ENCODE results near the gene APPL2.

DNA sequence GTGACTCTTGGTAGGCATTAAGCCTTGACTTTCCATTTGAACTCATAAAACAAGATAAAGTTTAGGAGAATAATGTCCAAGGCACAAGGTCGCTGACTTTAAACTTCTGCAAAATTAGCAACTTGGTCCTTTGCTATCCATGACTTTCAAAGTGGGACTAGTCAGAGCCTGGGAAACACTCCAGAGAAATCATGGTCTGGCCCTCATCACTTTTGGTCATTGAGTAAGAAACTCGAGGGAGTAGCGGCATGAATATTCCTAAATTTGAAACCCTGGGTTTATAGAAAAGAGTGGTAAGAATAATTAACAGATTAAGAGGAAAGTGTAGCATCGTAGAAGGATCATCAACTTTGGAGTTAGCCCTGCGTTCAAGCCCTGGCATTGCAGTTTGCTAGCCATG is 16.9 kb upstream of the APPL2 start:
- TF ChIP-seq, protein P1, sequence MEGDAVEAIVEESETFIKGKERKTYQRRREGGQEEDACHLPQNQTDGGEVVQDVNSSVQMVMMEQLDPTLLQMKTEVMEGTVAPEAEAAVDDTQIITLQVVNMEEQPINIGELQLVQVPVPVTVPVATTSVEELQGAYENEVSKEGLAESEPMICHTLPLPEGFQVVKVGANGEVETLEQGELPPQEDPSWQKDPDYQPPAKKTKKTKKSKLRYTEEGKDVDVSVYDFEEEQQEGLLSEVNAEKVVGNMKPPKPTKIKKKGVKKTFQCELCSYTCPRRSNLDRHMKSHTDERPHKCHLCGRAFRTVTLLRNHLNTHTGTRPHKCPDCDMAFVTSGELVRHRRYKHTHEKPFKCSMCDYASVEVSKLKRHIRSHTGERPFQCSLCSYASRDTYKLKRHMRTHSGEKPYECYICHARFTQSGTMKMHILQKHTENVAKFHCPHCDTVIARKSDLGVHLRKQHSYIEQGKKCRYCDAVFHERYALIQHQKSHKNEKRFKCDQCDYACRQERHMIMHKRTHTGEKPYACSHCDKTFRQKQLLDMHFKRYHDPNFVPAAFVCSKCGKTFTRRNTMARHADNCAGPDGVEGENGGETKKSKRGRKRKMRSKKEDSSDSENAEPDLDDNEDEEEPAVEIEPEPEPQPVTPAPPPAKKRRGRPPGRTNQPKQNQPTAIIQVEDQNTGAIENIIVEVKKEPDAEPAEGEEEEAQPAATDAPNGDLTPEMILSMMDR (IDR thresholded peaks at IDR 0.05; ENCODE audit: poor library complexity, severe bottlenecking), result no peak
- TF ChIP-seq RAD21 (conservative IDR thresholded peaks at IDR 0.05) (no peak), POLR2AphosphoS5 (IDR thresholded peaks at IDR 0.05) (no peak), EZH2 (IDR thresholded peaks at IDR 0.05; ENCODE audit: borderline replicate concordance, insufficient read depth, low read length, poor library complexity, severe bottlenecking) (no peak), EP300 (conservative IDR thresholded peaks at IDR 0.05; ENCODE audit: poor library complexity, severe bottlenecking) (no peak), TAF1 (IDR thresholded peaks at IDR 0.05; ENCODE audit: low read depth) (no peak), SMC3 (conservative IDR thresholded peaks at IDR 0.05; ENCODE audit: poor library complexity) (no peak), MXI1 (conservative IDR thresholded peaks at IDR 0.05; ENCODE audit: poor library complexity, severe bottlenecking) (no peak)
- TF ChIP-seq, protein P2, sequence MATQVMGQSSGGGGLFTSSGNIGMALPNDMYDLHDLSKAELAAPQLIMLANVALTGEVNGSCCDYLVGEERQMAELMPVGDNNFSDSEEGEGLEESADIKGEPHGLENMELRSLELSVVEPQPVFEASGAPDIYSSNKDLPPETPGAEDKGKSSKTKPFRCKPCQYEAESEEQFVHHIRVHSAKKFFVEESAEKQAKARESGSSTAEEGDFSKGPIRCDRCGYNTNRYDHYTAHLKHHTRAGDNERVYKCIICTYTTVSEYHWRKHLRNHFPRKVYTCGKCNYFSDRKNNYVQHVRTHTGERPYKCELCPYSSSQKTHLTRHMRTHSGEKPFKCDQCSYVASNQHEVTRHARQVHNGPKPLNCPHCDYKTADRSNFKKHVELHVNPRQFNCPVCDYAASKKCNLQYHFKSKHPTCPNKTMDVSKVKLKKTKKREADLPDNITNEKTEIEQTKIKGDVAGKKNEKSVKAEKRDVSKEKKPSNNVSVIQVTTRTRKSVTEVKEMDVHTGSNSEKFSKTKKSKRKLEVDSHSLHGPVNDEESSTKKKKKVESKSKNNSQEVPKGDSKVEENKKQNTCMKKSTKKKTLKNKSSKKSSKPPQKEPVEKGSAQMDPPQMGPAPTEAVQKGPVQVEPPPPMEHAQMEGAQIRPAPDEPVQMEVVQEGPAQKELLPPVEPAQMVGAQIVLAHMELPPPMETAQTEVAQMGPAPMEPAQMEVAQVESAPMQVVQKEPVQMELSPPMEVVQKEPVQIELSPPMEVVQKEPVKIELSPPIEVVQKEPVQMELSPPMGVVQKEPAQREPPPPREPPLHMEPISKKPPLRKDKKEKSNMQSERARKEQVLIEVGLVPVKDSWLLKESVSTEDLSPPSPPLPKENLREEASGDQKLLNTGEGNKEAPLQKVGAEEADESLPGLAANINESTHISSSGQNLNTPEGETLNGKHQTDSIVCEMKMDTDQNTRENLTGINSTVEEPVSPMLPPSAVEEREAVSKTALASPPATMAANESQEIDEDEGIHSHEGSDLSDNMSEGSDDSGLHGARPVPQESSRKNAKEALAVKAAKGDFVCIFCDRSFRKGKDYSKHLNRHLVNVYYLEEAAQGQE (IDR thresholded peaks at IDR 0.05; ENCODE audit: borderline replicate concordance), result no peak
